Measurements from ENCODE around the gene ITGA11.

Gene ITGA11

DNA sequence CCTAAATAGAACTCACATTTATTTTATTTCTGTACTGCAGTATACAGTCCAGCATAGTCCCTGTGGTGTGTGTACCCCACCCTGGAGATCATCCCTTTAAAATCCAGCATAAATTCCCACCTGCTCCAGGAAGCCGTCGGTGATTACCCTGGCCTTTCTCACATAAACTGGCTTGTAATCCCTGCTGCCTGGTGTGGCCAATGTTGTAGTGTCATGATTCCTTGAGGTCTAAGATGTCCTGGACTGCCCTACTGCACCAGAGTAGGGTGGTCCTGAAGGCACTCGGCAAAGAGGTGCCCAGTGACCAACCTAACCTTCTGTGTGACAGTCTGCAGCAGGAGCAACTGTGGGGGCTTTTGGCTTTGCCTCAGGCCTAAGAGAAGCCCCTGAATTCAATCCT, 58.9 kb downstream of the ITGA11 start:
- no peak for DNase-seq (ENCODE audit: low read depth in 2 of 2)

DNA sequence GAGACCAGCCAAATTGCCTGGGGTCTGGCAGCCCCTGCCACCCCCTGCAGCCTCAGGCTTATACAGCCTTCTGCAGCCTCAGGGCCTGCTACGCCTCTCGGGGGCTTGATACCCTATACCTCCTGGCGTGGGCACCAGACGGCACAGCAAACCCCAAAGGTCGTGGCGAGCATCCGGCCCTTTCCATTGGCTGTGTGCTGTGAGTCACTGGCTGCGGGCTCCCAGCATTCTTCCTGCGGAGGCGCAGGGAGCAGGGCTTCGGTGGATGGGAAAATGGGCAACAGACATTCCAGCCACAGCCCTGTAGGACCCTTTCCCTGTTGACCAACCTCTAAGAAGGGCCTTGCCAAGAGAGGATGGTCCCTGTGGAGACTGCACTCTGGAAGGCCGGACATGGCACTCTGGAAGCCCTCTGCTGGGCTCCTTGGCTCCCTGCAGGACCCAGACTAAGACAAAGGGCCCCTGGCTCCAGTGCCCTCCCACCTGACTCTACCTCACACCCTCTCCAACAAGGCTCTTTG, 59.6 kb downstream of the ITGA11 start:
- no peak for DNase-seq (ENCODE audit: low read depth in 2 of 2)

DNA sequence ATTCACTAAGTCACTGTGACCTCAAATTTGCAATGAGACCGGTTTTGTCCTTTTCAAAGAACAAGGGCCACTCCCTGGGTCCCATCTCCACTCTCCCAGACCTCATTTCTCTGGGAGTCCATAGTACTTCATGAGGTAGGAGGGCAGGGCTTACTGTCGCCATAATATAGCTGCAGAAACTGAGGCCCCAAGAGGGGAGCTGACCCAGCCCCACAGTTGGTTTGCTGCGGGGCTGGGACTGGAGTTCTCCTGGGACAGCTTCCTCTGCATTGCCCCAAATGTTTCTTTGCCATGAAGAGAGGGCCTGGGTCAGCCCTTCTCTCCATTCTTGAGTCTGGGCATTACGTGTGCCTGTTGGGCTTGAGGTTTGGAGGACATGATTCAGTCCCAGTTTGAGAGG, 60.1 kb downstream of the ITGA11 start:
- no peak for DNase-seq (ENCODE audit: low read depth in 2 of 2)

DNA sequence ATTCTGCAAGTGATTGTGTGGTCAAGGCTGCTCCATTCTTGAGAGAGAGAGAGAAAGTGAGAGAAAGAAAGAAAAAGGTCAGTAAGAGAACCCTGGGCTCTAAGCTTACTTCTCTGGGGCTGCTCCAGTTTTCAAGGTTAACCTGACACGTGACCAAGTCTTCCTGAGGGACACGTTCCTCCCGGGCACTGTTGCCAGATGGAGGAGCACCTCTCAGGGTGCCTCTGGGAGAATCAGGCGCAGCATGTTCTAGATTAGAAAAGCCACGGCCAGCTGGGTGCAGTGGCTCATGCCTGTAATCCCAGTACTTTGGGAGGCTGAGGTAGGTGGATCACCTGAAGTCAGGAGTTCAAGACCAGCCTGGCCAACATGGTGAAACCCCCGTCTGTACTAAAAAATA, 60.8 kb downstream of the ITGA11 start:
- DNase-seq (ENCODE audit: low read depth in 2 of 2): no peak

DNA sequence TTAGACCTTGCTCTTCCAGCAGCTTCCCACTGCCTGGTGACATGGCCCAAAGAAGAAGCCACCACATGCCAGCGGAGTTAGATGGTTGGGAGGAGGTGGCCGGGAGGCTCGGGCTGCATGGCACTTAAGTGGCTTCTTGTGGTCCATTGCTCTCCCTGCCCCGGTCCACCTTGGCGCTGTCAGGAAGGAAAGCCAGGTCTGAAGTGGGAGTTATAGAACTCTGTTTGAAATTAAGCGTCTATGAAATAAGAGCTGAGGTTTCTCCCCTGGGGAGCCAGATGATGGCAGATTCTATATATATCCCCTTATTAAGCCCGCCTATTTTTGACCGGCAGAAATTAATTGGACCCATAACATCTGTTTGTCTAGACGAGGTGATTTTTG, 61.2 kb downstream of the ITGA11 start:
- DNase-seq (ENCODE audit: low read depth in 2 of 2): no peak

DNA sequence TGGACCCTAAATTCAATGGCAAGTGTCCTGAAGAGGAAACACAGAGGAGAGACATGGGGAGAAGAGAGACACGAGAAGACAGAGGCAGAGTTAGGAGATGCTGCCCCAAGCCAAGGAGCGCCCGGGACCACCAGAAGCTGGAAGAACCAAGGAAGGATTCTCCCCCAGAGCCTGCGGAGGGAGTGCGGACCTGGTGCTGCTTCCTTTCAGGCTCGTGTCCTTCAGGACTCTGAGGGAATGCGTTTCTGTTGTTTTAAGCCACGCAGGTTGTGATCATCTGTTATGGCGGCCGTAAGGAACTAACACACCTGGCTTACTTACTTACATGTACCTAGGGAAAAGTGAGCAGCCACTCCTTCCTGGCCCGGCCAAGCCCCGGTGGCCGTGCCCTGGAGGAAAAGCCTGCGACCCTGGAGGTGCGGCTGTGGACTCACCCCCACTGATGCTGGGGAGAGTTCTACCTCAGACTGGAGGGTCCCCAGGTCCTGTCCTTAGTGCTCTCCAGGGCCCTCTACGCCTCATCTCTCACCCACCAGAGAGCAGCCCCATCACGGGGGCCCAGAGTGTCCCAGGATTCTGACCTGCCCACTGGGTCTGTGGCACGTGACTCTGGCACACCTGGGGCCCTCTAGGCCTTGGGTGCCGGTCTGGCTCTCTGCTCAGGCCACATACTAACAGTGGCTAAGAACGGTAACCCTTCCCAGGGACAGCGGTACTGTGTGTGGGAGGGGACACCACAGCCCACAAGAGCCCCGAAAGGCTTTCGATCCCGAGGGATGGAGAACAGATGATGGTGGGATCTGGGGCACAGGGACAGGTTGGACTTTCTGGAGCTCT, 61.8 kb downstream of the ITGA11 start:
- no peak for DNase-seq (ENCODE audit: low read depth in 2 of 2)

DNA sequence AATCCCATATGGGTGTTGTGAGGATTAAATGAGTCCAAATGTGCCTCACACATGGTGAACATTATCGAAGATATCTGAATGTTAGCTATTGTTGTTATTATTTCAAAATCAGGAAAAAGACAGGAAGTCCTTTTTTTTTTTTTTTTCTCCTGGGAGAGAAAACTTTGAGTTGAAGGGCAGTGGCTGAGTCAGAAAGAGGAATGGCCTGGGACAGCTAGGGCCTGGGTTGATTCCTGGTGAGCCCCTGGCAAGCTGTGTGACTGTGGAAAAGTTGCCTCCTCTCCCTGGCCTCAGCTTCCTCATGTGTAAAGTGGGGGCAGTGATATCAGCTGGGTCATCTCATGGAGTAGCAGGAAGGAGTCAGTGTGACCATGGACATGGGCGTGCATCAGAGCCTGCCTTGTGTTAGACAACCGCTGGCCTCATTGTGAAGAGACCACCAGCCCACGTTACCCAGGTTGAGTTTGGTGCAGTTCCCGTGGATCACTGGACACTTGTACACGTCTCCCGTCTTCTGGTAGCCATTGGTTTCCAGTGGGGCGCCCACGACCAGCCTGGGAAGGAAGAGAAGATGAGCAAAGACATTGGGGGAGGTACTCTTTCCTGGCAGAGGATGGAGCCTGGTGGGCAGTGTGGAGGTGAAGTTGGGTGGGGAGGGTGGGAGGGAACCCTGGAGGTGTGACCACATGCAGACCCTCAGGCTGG, 63.1 kb downstream of the ITGA11 start:
- DNase-seq (ENCODE audit: low read depth in 2 of 2): no peak

DNA sequence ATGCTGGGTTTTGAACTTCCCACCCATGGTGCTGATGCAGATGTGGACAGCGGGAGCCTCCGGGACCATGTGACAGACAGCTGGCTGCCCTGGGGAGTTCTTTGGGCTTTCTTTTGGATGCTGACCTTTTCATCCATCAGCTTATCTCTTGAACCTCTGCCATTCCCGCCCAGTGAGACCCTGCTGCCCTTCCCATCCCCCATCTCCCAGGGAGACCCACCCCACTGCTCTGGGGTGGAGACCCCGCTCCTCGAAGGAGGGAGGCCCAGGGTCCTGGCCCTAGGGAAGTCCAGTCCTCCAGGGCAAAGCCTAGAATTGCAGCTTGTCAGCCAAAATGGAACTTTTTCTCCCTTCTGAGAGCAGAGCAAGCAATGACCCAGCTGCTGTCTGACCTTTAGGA, 64.0 kb downstream of the ITGA11 start:
- no peak for DNase-seq (ENCODE audit: low read depth in 2 of 2)

DNA sequence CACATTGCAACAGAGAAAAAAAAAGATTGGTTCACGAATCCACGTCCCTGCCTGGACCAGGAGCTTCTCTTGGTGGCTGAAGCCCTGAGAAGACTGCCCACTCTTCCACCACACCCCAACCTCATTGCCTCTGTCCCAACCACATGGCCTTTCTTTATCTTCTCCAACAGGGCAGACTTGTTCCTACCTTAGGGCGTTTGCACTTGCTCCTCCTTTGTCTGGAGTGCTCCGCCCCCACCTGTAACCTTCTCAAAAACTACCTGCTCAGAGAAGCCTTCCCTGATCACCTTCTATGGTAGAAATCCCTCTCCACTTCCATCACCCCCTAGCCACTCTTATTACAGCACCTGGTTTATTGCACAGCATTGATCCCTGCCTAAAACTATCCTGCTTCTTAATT, 64.7 kb downstream of the ITGA11 start:
- no peak for DNase-seq (ENCODE audit: low read depth in 2 of 2)

DNA sequence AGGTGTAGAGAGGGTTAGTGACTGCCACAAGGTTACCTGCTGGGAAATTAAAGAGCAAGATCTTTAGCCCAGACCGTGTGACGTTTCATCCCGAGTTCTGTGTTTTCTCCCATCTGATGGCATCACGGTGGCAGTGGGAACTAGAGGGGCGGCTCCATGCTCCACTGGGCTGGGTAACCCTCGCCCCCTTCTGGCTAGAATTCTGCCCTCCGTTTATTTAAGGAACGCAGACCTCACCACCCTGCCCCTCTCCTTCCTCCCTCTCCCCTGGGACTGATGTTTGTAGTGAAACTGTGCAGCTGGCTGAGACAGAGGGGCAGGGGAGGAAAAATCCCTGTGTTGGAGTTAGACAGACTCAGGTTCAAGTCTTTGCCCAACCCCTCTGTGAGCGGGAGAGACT, 65.6 kb downstream of the ITGA11 start:
- no peak for DNase-seq (ENCODE audit: low read depth in 2 of 2)

DNA sequence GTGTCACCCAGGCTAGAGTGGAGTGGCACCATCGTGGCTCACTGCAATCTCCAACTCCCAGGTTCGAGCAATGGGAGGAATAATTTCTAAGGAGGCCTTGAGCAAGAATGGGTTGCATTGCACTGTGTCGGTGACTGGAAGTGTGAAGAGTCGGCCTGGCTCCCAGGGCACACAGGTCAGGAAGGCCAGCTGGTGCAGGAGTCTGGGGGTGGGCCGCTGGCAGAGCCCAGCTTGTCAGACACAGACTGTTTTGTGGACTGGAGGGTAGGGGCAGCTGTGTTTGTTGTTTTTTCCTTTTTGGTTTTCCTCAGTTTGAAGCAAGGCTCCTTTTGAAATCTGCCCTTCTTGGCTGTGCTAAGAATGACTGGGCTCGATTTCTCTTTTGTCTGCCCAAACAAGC, 66.2 kb downstream of the ITGA11 start:
- no peak for DNase-seq (ENCODE audit: low read depth in 2 of 2)

DNA sequence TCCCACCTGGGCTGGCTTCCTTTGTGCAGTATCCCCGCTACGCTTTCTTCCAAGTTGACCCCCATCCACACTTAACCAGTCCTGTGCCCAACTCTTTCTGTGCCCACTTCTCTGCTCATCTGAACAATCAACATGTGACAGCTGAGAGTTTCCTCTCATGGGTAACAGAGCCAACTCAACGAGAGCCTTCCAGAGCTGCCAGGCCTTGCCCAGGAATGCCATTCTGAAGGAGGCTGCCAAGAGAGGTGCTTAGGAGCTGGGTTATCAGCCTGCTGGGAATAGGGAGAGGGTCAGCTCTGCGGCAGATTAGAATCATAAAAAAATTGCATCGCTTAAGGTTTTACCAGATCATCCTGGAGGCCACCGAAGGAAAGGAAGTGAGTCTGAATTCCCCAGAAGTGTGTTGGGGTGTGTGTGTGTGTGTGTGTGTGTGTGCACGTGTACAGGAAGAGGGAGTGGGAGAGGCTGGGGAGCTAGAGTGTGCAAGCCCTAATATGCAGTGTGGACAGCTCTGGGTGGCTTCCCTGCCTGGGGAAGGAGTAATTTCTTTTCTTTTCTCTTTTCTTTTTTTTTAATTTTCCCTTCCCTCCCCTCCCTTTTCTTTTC, 66.7 kb downstream of the ITGA11 start:
- DNase-seq (ENCODE audit: low read depth in 2 of 2): no peak

DNA sequence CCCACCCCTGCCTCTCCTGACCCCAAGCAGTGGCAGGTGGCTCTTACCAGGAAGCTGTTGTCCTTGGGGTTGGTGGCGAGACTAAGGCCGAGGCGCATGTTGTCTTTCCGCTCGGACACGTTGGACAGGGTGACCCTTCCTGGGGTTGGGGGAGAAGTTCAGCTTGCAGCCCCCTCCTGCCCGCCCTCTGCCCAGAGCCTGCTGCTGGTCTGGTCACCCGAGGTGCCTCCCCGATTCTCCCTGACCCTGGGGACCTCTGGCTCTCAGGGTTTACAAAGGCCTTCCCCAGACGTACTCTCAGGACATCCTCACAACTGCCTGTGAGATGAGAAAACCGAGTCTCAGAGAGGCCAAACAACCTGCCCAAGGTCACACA, 67.3 kb downstream of the ITGA11 start:
- no peak for DNase-seq (ENCODE audit: low read depth in 2 of 2)

DNA sequence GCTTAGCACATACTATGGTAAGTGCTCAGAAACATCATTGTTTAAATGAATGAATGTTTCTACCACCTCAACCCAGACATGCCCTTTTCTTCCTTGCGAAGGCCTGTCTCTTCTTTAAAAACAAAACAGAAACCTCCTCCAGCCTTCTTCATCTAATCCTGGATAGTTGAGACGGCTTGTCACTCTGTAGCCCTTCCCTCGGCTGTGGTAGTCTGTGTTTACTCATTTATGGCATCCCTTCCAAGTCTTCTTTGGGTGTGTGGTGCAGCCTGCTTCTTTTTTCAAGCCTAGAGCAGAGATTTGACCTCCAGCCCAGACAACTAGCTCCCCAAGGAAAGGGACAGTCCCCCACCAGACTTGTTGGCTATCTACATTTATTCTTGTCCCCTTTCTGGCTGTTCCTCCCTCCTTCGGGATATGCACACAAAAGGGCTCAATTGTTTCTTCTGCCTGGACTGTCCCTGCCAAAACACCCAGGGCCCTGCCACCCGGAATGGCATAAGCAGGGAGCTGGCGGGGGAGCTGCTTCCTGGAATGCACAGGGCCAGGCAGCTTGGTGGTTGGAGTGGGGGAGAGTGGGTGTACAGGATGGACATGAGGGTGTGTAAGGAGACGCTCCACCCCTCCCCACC, 67.8 kb downstream of the ITGA11 start:
- no peak for DNase-seq (ENCODE audit: low read depth in 2 of 2)

DNA sequence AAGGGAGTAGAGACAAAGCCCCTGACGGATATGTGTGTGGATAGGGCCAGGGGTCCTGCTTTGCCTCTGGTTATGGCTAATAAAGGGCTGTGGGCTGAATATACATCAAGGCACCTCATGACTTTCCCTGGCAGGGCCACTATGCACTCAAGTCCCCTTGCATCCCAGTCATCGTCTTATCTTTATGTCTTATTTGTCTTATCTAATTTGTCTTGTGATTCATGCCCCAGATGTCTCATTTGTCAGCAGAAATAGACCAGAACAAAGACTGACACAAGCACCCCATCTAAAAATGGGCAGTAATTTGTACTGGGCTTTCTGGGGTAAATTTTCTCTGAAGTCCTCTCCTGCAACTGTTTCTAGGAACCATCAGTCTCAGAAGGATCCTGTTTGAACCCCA, 68.6 kb downstream of the ITGA11 start:
- DNase-seq (ENCODE audit: low read depth in 2 of 2): no peak

DNA sequence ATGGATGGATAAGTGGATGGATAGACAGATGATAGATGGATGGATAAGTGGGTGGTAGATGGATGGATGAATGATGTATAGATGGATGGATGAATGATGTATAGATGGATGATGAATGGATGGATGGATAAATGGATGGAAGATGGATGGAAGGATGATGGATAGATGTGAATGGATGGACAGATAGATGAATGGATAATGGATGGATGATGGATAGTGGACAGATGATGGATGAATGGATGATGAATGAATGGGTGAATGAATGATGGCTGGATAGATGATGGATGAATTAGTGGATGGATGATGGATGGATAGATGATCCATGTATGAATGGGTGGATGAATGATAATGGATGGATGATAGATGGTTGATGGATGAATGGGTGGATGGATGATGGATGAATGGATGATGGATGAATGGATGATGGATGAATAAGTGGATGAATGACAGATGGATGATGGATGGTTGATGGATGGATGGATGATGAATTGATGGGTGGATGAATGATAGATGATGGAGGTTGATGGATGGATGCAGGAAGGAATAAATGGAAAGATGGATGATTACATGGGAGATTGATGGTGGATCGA, 69.3 kb downstream of the ITGA11 start:
- DNase-seq (ENCODE audit: low read depth in 2 of 2): no peak

DNA sequence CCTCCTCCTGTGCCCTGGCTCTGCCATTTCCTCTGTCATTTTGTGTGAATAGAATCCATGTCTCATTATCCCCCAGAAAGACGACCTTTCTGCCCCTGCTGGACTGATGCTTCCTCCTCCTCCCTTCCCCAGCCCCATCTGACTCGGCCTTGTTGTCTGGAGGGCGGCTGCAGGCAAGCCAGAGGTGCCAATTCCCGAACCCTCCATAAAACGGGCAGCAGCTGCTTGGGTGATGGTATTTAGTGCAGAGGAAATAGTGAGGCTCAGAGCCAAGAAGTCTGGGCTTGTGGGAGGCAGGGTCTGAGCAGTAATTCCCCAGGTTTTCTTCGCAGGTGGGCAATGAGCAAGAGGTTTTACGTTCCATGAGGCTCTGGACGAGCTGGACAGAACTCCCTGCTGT, 71.2 kb downstream of the ITGA11 start:
- DNase-seq (ENCODE audit: low read depth in 2 of 2): no peak

DNA sequence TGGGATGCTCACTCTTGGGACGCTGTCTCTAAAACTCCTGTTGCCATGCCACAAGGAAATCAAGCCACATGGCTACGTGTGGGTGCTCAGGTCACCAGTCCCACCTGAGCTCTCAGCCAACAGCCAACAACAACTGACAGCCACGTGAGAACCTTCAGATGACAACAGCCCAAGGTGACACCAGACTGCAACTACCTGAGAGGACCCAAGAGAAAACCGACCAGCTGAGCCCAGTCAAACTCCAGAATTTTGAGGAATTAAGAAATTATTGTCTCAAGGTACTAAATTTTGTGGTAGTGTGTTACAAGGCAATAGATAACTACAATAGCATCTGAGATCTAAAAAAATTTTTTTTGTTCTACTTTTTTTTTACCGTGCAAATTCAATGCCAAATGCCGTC, 75.2 kb downstream of the ITGA11 start:
- DNase-seq (ENCODE audit: low read depth in 2 of 2): no peak

DNA sequence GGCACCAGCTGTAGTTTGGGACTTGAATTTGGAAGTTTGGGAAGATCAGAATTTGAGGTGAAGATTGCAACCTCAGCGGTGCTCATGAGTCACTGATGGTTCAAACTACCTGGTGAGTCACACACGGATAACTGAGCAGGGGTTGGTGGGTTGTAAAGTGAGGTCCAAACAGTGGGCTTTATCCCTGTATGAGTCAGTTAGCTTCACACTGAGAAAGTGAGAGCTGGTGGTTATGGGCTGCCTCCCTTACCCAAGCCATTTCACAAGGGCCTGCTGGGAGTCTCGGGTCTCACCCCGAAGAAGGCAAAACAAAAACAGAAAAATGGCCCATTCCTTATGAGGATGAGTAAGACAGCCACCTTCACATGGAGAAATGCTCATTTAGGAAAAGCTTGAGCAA, 77.0 kb downstream of the ITGA11 start:
- DNase-seq (ENCODE audit: low read depth in 2 of 2): no peak

DNA sequence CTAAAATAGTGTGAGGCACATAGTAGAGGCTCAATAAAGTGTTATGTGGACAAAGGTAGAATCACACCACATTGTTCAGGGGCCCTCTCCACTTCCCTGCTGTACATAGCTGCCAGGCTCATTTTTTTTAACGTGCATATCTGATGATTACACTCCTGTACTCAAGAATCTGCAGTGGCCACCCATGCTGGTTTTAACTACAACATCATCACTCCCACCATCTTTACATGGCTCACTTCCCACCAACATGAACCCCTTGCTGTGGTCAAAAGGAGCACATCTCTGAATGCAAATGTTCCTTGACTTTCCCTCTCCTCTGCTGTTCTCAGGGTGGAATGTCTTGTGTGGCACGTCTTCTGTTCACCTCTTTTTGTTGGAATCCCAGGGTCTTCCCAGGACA, 77.7 kb downstream of the ITGA11 start:
- no peak for DNase-seq (ENCODE audit: low read depth in 2 of 2)

DNA sequence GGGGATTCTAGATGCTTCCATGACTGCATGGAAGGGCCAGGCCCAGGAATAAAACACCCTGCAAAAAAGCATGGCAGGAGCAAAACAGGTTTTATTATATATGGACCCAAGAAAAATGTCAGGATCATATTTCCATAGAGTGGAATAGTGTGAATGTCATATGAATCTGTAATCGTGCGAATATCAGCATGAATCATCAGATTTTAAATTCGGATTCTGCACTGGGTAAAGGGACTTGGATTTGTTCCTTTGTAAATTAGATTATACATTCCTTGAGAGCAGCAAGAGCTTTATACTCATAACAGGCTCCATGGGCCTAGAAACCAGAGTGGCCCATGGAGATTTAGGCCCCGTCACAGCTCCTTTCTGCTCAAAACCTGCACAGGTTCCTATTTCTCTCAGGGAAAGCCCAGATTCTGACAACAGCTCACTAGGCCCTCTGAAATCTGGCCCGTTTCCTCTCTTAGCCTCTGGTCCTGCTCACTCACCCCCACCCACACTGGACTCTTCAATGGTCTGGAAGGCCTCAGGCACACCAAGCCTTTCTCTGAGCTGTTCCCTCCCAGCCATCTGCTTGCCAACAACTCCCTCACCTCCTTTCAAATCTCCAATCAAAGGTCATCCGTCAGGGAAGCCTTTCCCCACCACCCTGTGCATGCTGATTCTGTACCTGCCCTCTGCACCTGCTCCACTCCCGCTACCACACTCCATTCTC, 78.4 kb downstream of the ITGA11 start:
- no peak for DNase-seq (ENCODE audit: low read depth in 2 of 2)
